GM12878 (cell line): ENCODE measurements around the gene RETN. TPM values are rescaled to one million over a fixed set of nuclear protein-coding genes. Genes with fewer than 3 reads are reported as not detected.

ENCODE experiments used
- BCL11A ChIP-seq: IDR thresholded peaks from 2 replicates; pipeline ENCODE4 v1.6.1; 2011; ENCODE audit warnings: low read depth, low read length
- CBX3 ChIP-seq: fragments of 200-600 bp; sonication (generic); IDR thresholded peaks from 2 replicates; pipeline ENCODE4 v1.6.1; 2016; ENCODE audit warnings: low read depth, borderline replicate concordance
- CHD1 ChIP-seq: IDR thresholded peaks from 2 replicates; pipeline ENCODE4 v1.6.1; 2012; ENCODE audit warnings: low read depth, low read length, improper control_type of control experiment
- CREB1 ChIP-seq: IDR thresholded peaks from 2 replicates; pipeline ENCODE4 v1.6.1; 2012; ENCODE audit warnings: low read depth, mild to moderate bottlenecking, inconsistent platforms
- EP300 ChIP-seq, 2 experiments: fragments of 150-350 bp in 1 of 2; IDR thresholded peaks; 2 replicates each; pipeline ENCODE4 v1.6.1; 2011 to 2012; ENCODE audit warnings: low read depth in 2 of 2, low read length in 2 of 2, borderline replicate concordance in 1 of 2, improper control_type of control experiment in 1 of 2, inconsistent platforms in 1 of 2; ENCODE audit not compliant: control insufficient read depth in 1 of 2
- FOS ChIP-seq: IDR thresholded peaks from 3 replicates; pipeline ENCODE4 v1.6.1; 2011; ENCODE audit warnings: borderline replicate concordance; ENCODE audit not compliant: insufficient read length; ENCODE audit errors: extremely low read depth
- FOXM1 ChIP-seq: IDR thresholded peaks from 2 replicates; pipeline ENCODE4 v1.6.1; 2012; ENCODE audit warnings: low read depth, mild to moderate bottlenecking, inconsistent platforms, low read length, moderate library complexity
- JUNB ChIP-seq: IDR thresholded peaks from 2 replicates; pipeline ENCODE4 v1.6.1; 2016; ENCODE audit warnings: antibody characterized with exemption, mild to moderate bottlenecking
- LARP7 ChIP-seq: fragments of 450-650 bp; IDR thresholded peaks from 2 replicates; pipeline ENCODE4 v1.6.1; 2017; ENCODE audit warnings: mild to moderate bottlenecking
- NR2C1 ChIP-seq: fragments of 450-650 bp; IDR thresholded peaks from 2 replicates; pipeline ENCODE4 v1.6.1; 2017; ENCODE audit warnings: antibody characterized with exemption, mild to moderate bottlenecking, moderate library complexity
- PAX8 ChIP-seq: fragments of 450-650 bp; IDR thresholded peaks from 2 replicates; pipeline ENCODE4 v1.6.1; 2017; ENCODE audit warnings: mild to moderate bottlenecking, moderate library complexity
- PML ChIP-seq: IDR thresholded peaks from 2 replicates; pipeline ENCODE4 v1.6.1; 2012; ENCODE audit warnings: low read length, inconsistent platforms
- POLR2A ChIP-seq: IDR thresholded peaks from 2 replicates; pipeline ENCODE4 v1.6.1; 2011; ENCODE audit warnings: low read depth, mild to moderate bottlenecking, low read length
- RAD51 ChIP-seq: fragments of 450-650 bp; IDR thresholded peaks from 2 replicates; pipeline ENCODE4 v1.6.1; 2016; ENCODE audit warnings: moderate library complexity, mild to moderate bottlenecking, inconsistent platforms
- RCOR1 ChIP-seq: conservative IDR thresholded peaks from 2 replicates; pipeline ENCODE4 v1.6.1; 2012; ENCODE audit warnings: low read depth, low read length, improper control_type of control experiment
- SIX5 ChIP-seq: IDR thresholded peaks from 2 replicates; pipeline ENCODE4 v1.6.1; 2011; ENCODE audit warnings: mild to moderate bottlenecking, low read depth, low read length, moderate library complexity; ENCODE audit not compliant: severe bottlenecking
- SMARCA5 ChIP-seq: fragments of 450-650 bp; IDR thresholded peaks from 2 replicates; pipeline ENCODE4 v1.6.1; 2017; ENCODE audit warnings: mild to moderate bottlenecking
- SP1 ChIP-seq: IDR thresholded peaks from one replicate; pipeline ENCODE4 v1.6.1; 2011; ENCODE audit warnings: low read depth, low read length
- SPI1 ChIP-seq: IDR thresholded peaks from 2 replicates; pipeline ENCODE4 v1.6.1; 2011; ENCODE audit warnings: low read depth, mild to moderate bottlenecking, low read length, moderate library complexity, borderline replicate concordance; ENCODE audit not compliant: insufficient read depth
- SREBF1 ChIP-seq: IDR thresholded peaks from 2 replicates; pipeline ENCODE4 v1.6.1; 2012; ENCODE audit warnings: mild to moderate bottlenecking, low read length
- SUPT20H ChIP-seq: IDR thresholded peaks from 2 replicates; pipeline ENCODE4 v1.6.1; 2011; ENCODE audit warnings: low read depth, mild to moderate bottlenecking, low read length, moderate library complexity, borderline replicate concordance; ENCODE audit not compliant: control insufficient read depth
- ZBED1 ChIP-seq: IDR thresholded peaks from 2 replicates; pipeline ENCODE4 v1.6.1; 2016; ENCODE audit warnings: borderline replicate concordance
- ZNF24 ChIP-seq: fragments of 450-650 bp; IDR thresholded peaks from 2 replicates; pipeline ENCODE4 v1.6.1; 2017; ENCODE audit warnings: antibody characterized with exemption, mild to moderate bottlenecking
- polyA plus RNA-seq, 11 experiments: library from polyadenylated mRNA; depleted of rRNA in 4 of 11; unstranded in 6 of 11; stranded (reverse) in 5 of 11; fragments of >200 nt; fragmentation: Nextera tagmentation in 4 of 11; fragmentation: Illumina TruSeq in 1 of 11; extraction: Ambion mirVana in 4 of 11; extraction: Trizol in 1 of 11; gene quantifications; 1 replicate in 1 of 11; 2 replicates in 10 of 11; pipeline versions ENCODE4 v1.2.1 to v1.2.3, GENCODE V29; 2011 to 2016; ENCODE audit warnings: inconsistent platforms in 2 of 11, missing spikeins in 2 of 11, low read depth in 1 of 11
- total RNA-seq, 4 experiments: library from RNA; depleted of rRNA in 3 of 4; stranded (reverse); fragments of >200 nt in 3 of 4; fragmentation: Illumina TruSeq in 1 of 4; extraction: Trizol in 1 of 4; gene quantifications; 2 replicates each; pipeline versions ENCODE4 v1.2.1 to v1.2.3, GENCODE V29; 2013 to 2021
- TF ChIP-seq, protein P1 (sequence below): fragments of 450-650 bp; IDR thresholded peaks from 2 replicates; pipeline ENCODE4 v1.6.1; 2017; ENCODE audit warnings: borderline replicate concordance
- TF ChIP-seq, protein P2 (sequence below): fragments of 450-650 bp; formaldehyde crosslinking; IDR thresholded peaks from 2 replicates; pipeline ENCODE4 v1.4.0; 2020; ENCODE audit warnings: mild to moderate bottlenecking, moderate library complexity
- TF ChIP-seq, protein P3 (sequence below): fragments of 150-350 bp; IDR thresholded peaks from 2 replicates; pipeline ENCODE4 v1.6.1; 2014; ENCODE audit warnings: mild to moderate bottlenecking, low read depth, low read length

The RETN gene
- total and polyA plus RNA-seq, 10 of the 15 experiments (the other 5 are each of a cell fraction or from before 2014, with no cell fraction given) = 0.26 TPM; not detected in 9

- TF ChIP-seq SPI1 (no peak), RCOR1 (0 out of 2 replicates have a peak, but pooled peaks have one; percentile 40), SUPT20H (no peak), SMARCA5 (peak; percentile 79), JUNB (no peak), LARP7 (peak; percentile 28; the same call in 1 of the 2 replicates), FOXM1 (no peak; the same call in 1 of the 2 replicates), CBX3 (no peak), RAD51 (no peak), PAX8 (no peak), ZBED1 (0 out of 2 replicates have a peak, but pooled peaks have one; percentile 12), EP300 (IDR thresholded peaks at IDR 0.05; ENCODE audit: borderline replicate concordance in 1 of 2, control insufficient read depth in 1 of 2, low read depth in 2 of 2, low read length in 2 of 2) (peak in 1 of 2 experiments; percentile 34; a peak in 1 of 4 replicates), CHD1 (peak; percentile 42; the same call in 1 of the 2 replicates), SP1 (no peak), CREB1 (peak; percentile 12; the same call in 1 of the 2 replicates), ZNF24 (no peak), PML (no peak; the same call in 1 of the 2 replicates), FOS (no peak), BCL11A (no peak), SIX5 (no peak), SREBF1 (no peak), NR2C1 (no peak), POLR2A (peak; percentile 55; the same call in 1 of the 2 replicates)
- TF ChIP-seq, protein P1, sequence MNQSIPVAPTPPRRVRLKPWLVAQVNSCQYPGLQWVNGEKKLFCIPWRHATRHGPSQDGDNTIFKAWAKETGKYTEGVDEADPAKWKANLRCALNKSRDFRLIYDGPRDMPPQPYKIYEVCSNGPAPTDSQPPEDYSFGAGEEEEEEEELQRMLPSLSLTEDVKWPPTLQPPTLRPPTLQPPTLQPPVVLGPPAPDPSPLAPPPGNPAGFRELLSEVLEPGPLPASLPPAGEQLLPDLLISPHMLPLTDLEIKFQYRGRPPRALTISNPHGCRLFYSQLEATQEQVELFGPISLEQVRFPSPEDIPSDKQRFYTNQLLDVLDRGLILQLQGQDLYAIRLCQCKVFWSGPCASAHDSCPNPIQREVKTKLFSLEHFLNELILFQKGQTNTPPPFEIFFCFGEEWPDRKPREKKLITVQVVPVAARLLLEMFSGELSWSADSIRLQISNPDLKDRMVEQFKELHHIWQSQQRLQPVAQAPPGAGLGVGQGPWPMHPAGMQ = no peak
- TF ChIP-seq, protein P2, sequence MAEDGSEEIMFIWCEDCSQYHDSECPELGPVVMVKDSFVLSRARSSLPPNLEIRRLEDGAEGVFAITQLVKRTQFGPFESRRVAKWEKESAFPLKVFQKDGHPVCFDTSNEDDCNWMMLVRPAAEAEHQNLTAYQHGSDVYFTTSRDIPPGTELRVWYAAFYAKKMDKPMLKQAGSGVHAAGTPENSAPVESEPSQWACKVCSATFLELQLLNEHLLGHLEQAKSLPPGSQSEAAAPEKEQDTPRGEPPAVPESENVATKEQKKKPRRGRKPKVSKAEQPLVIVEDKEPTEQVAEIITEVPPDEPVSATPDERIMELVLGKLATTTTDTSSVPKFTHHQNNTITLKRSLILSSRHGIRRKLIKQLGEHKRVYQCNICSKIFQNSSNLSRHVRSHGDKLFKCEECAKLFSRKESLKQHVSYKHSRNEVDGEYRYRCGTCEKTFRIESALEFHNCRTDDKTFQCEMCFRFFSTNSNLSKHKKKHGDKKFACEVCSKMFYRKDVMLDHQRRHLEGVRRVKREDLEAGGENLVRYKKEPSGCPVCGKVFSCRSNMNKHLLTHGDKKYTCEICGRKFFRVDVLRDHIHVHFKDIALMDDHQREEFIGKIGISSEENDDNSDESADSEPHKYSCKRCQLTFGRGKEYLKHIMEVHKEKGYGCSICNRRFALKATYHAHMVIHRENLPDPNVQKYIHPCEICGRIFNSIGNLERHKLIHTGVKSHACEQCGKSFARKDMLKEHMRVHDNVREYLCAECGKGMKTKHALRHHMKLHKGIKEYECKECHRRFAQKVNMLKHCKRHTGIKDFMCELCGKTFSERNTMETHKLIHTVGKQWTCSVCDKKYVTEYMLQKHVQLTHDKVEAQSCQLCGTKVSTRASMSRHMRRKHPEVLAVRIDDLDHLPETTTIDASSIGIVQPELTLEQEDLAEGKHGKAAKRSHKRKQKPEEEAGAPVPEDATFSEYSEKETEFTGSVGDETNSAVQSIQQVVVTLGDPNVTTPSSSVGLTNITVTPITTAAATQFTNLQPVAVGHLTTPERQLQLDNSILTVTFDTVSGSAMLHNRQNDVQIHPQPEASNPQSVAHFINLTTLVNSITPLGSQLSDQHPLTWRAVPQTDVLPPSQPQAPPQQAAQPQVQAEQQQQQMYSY (CRISPR knock-in tag) = no peak
- TF ChIP-seq, protein P3, sequence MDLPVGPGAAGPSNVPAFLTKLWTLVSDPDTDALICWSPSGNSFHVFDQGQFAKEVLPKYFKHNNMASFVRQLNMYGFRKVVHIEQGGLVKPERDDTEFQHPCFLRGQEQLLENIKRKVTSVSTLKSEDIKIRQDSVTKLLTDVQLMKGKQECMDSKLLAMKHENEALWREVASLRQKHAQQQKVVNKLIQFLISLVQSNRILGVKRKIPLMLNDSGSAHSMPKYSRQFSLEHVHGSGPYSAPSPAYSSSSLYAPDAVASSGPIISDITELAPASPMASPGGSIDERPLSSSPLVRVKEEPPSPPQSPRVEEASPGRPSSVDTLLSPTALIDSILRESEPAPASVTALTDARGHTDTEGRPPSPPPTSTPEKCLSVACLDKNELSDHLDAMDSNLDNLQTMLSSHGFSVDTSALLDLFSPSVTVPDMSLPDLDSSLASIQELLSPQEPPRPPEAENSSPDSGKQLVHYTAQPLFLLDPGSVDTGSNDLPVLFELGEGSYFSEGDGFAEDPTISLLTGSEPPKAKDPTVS = no peak
Observed at GRCh38 chr19:7699417-7700401, 30.9 kb downstream of the RETN start (continued).
